SK-N-SH (cell line): ENCODE data around the gene TPSAB1. TPM values are rescaled to one million over a fixed set of nuclear protein-coding genes. Genes with fewer than 3 reads are reported as not detected.

Source experiments
- CTCF ChIA-PET: fragments of 300-600, 350-600 bp; formaldehyde crosslinking; extraction: SDS; loops from one replicate; lab custom pipeline; 2021; lab: Yijun Ruan, JAX
- POLR2A ChIA-PET: fragments of 350-600 bp; sonication (Branson Sonifier 250); formaldehyde crosslinking; extraction: SDS; loops from one replicate; lab custom pipeline; 2020; ENCODE audit warnings: antibody characterized with exemption, inconsistent platforms; lab: Yijun Ruan, JAX
- DNase-seq: peaks from one replicate; pipeline ENCODE4 v3.0.0; 2012
- H2AFZ ChIP-seq: fragments of 200-600 bp; sonication (generic); 2 replicates; pipeline ENCODE4 v1.8.1; 2016; ENCODE audit warnings: antibody characterized with exemption, mild to moderate bottlenecking, low read depth
- H3F3A ChIP-seq: fragments of 200-600 bp; sonication (generic); replicated peaks from 2 replicates; pipeline ENCODE3; 2016; ENCODE audit warnings: antibody characterized with exemption, mild to moderate bottlenecking; ENCODE audit not compliant: insufficient read depth
- H3K27ac ChIP-seq, 2 experiments: fragments of 200-500 bp in 1 of 2; fragments of 200-600 bp in 1 of 2; sonication (Bioruptor generic) in 1 of 2; sonication (generic), shearing (Covaris generic) in 1 of 2; 2 replicates each; pipeline versions ENCODE4 v1.5.1 to v1.6.1; 2014 to 2016; ENCODE audit warnings: low read depth in 2 of 2, inconsistent platforms in 1 of 2, low read length in 1 of 2, mild to moderate bottlenecking in 1 of 2, mixed read lengths in 1 of 2
- H3K27me3 ChIP-seq: fragments of 200-600 bp; sonication (generic), shearing (Covaris generic); 2 replicates; pipeline ENCODE4 v1.6.1; 2016; ENCODE audit warnings: mixed run types; ENCODE audit not compliant: insufficient read depth
- H3K36me3 ChIP-seq, 2 experiments: fragments of 200-500 bp in 1 of 2; fragments of 200-600 bp in 1 of 2; sonication (Bioruptor generic) in 1 of 2; sonication (generic) in 1 of 2; replicated peaks in 1 of 2; 2 replicates each; pipeline versions ENCODE3 to v1.5.1; 2014 to 2016; ENCODE audit warnings: low read length in 1 of 2, mild to moderate bottlenecking in 1 of 2; ENCODE audit not compliant: insufficient read depth in 2 of 2, control insufficient read depth in 1 of 2
- H3K4me1 ChIP-seq, 2 experiments: fragments of 200-500 bp in 1 of 2; fragments of 200-600 bp in 1 of 2; sonication (Bioruptor generic) in 1 of 2; sonication (generic), shearing (Covaris generic) in 1 of 2; 2 replicates each; pipeline versions ENCODE4 v1.5.1 to v1.6.1; 2014 to 2016; ENCODE audit warnings: low read depth in 1 of 2, low read length in 1 of 2, mixed run types in 1 of 2; ENCODE audit not compliant: insufficient read depth in 2 of 2, control insufficient read depth in 1 of 2
- H3K4me2 ChIP-seq: fragments of 200-600 bp; sonication (generic), shearing (Covaris generic); 2 replicates; pipeline ENCODE4 v1.6.1; 2017; ENCODE audit warnings: mixed run types
- H3K4me3 ChIP-seq, 2 experiments: fragments of 200-500 bp in 1 of 2; fragments of 200-600 bp in 1 of 2; sonication (Bioruptor generic) in 1 of 2; sonication (generic), shearing (Covaris generic) in 1 of 2; 2 replicates each; pipeline versions ENCODE4 v1.5.1 to v1.8.1; 2014 to 2016; ENCODE audit warnings: low read depth in 2 of 2, inconsistent platforms in 1 of 2, low read length in 1 of 2, mild to moderate bottlenecking in 1 of 2, mixed read lengths in 1 of 2, moderate library complexity in 1 of 2
- H3K79me2 ChIP-seq: fragments of 200-600 bp; sonication (generic); 2 replicates; pipeline ENCODE4 v1.8.1; 2017; ENCODE audit warnings: mild to moderate bottlenecking; ENCODE audit not compliant: insufficient read depth
- H3K9ac ChIP-seq: fragments of 200-600 bp; sonication (generic); 2 replicates; pipeline ENCODE4 v1.6.1; 2017; ENCODE audit warnings: mixed run types
- H3K9me2 ChIP-seq: fragments of 200-600 bp; sonication (generic); 2 replicates; pipeline ENCODE4 v1.6.1; 2017; ENCODE audit warnings: mixed run types
- H3K9me3 ChIP-seq: fragments of 200-600 bp; sonication (generic); 2 replicates; pipeline ENCODE4 v1.6.1; 2017; ENCODE audit warnings: mixed run types, mild to moderate bottlenecking, moderate library complexity
- H4K20me1 ChIP-seq: fragments of 200-600 bp; sonication (generic); 2 replicates; pipeline ENCODE4 v1.6.1; 2017; ENCODE audit warnings: mild to moderate bottlenecking, mixed run types; ENCODE audit not compliant: insufficient read depth
- CTCF ChIP-seq: fragments of 200-600 bp; sonication (generic); IDR thresholded peaks from 2 replicates; pipeline ENCODE4 v1.6.1; 2017; ENCODE audit warnings: antibody characterized with exemption, mild to moderate bottlenecking, moderate library complexity
- ELF1 ChIP-seq: IDR thresholded peaks from 2 replicates; pipeline ENCODE4 v1.4.0; 2012
- EP300 ChIP-seq, 2 experiments: IDR thresholded peaks; 2 replicates each; pipeline versions ENCODE4 v1.4.0 to v1.6.1; 2012; ENCODE audit warnings: borderline replicate concordance in 1 of 2, low read depth in 1 of 2, low read length in 1 of 2
- FOSL2 ChIP-seq: IDR thresholded peaks from 2 replicates; pipeline ENCODE4 v1.4.0; 2012; ENCODE audit warnings: low read depth, mild to moderate bottlenecking, moderate library complexity, borderline replicate concordance
- GABPA ChIP-seq: IDR thresholded peaks from 2 replicates; pipeline ENCODE4 v1.4.0; 2012; ENCODE audit warnings: low read depth, mild to moderate bottlenecking
- GATA2 ChIP-seq: sonication (generic); formaldehyde crosslinking; IDR thresholded peaks from 2 replicates; pipeline ENCODE4 v1.5.0; 2020; ENCODE audit warnings: mild to moderate bottlenecking, missing genetic modification reagents
- JUND ChIP-seq: IDR thresholded peaks from 2 replicates; pipeline ENCODE4 v1.4.0; 2012
- MXI1 ChIP-seq: IDR thresholded peaks from 2 replicates; pipeline ENCODE4 v1.6.1; 2012; ENCODE audit warnings: mild to moderate bottlenecking, low read depth, low read length, improper control_type of control experiment
- NRF1 ChIP-seq: IDR thresholded peaks from 2 replicates; pipeline ENCODE4 v1.6.1; 2012; ENCODE audit warnings: low read depth, mild to moderate bottlenecking, low read length
- PBX3 ChIP-seq: IDR thresholded peaks from 2 replicates; pipeline ENCODE4; 2012
- RAD21 ChIP-seq: IDR thresholded peaks from 2 replicates; pipeline ENCODE4 v1.6.1; 2012; ENCODE audit warnings: mild to moderate bottlenecking, low read length
- RCOR1 ChIP-seq: fragments of 150-350 bp; IDR thresholded peaks from 2 replicates; pipeline ENCODE4 v1.6.1; 2017; ENCODE audit warnings: antibody characterized with exemption, low read length
- RFX5 ChIP-seq: IDR thresholded peaks from 2 replicates; pipeline ENCODE4 v1.6.1; 2012; ENCODE audit warnings: mild to moderate bottlenecking, improper control_type of control experiment, low read length
- SIN3A ChIP-seq: IDR thresholded peaks from 2 replicates; pipeline ENCODE4 v1.6.1; 2012; ENCODE audit warnings: low read depth, mild to moderate bottlenecking, low read length, moderate library complexity, borderline replicate concordance
- TAF1 ChIP-seq: IDR thresholded peaks from 2 replicates; pipeline ENCODE4 v1.6.1; 2012; ENCODE audit warnings: low read depth, mild to moderate bottlenecking, low read length, moderate library complexity, borderline replicate concordance
- TCF12 ChIP-seq: IDR thresholded peaks from 2 replicates; pipeline ENCODE4 v1.4.0; 2012
- TEAD4 ChIP-seq: IDR thresholded peaks from 2 replicates; pipeline ENCODE4 v1.4.0; 2012; ENCODE audit warnings: mild to moderate bottlenecking, borderline replicate concordance; ENCODE audit not compliant: insufficient read depth
- ZBTB33 ChIP-seq: IDR thresholded peaks from 2 replicates; pipeline ENCODE4 v1.4.0; 2012; ENCODE audit warnings: low read depth, borderline replicate concordance
- WGBS: methylation state at CpG from one replicate; pipeline ENCODE4 v1.1.6; 2017; ENCODE audit warnings: low lambda C conversion rate; 5-methylcytosine and 5-hydroxymethylcytosine counted together
- polyA plus RNA-seq, 3 experiments: library from polyadenylated mRNA; depleted of rRNA; stranded (reverse); fragments of >200 nt; gene quantifications; 2 replicates each; pipeline ENCODE4 v1.2.3, GENCODE V29; 2012

Gene TPSAB1
- polyA plus RNA-seq, 1 of the 3 experiments (the other 2 are of a cell fraction): not detected

GRCh38 chr16:1288813-1289476 lies 48.4 kb downstream of the TPSAB1 start:
- POLR2A ChIA-PET: no interaction called here
- H3K27me3 ChIP-seq: peaks cover 70% of the 10 kb centered on the region
- no peaks in the 10 kb centered on the region for H3K9me2 ChIP-seq
- H2AFZ ChIP-seq: no peak overlapping the region
- H3K36me3 ChIP-seq: no peaks in the 10 kb centered on the region
- no peaks in the 10 kb centered on the region for H3K79me2 ChIP-seq
- H3K4me3 ChIP-seq: no peak overlapping the region
- H3K27ac ChIP-seq: no peak overlapping the region
- DNase-seq: no peak
- no peak overlapping the region for H3K4me2 ChIP-seq
- H3F3A ChIP-seq: no peaks in the 10 kb centered on the region
- no peaks in the 10 kb centered on the region for H4K20me1 ChIP-seq
- TF ChIP-seq MXI1: no peak
- TF ChIP-seq TCF12: no peak
- no peak for TF ChIP-seq TEAD4
- no peak for TF ChIP-seq GATA2
- no peak for TF ChIP-seq RCOR1
- no peak for TF ChIP-seq RFX5
- TF ChIP-seq ELF1: no peak
- TF ChIP-seq NRF1: no peak
- no peak for TF ChIP-seq GABPA
- no peak for TF ChIP-seq ZBTB33
- TF ChIP-seq JUND: no peak
- TF ChIP-seq TAF1: no peak
- peaks cover 0 to 8% of the 10 kb centered on the region in 2 experiments; a peak in 1 of 4 replicates for H3K4me1 ChIP-seq
- no peaks in the 10 kb centered on the region for H3K9me3 ChIP-seq
- 11% methylated on average over 11 of the region's 20 CpGs for WGBS
- no peak overlapping the region for H3K9ac ChIP-seq
- CTCF ChIA-PET: interaction anchor here (6.5 kb wide), 1 partner anchor 12 kb away, joined by 60 read pairs; no protein-coding TSS in a partner anchor

- no peak overlapping the region for H3K9ac ChIP-seq
- no peaks in the 10 kb centered on the region for H3K9me2 ChIP-seq
- TF ChIP-seq FOSL2 (no peak), MXI1 (no peak), PBX3 (no peak), CTCF (no peak), EP300 (IDR thresholded peaks at IDR 0.05; ENCODE audit: borderline replicate concordance in 1 of 2, low read depth in 1 of 2, low read length in 1 of 2) (no peak), RAD21 (no peak), ZBTB33 (no peak), GABPA (no peak), ELF1 (no peak), TEAD4 (no peak), JUND (no peak), SIN3A (no peak)
- no peak for DNase-seq
- no peak overlapping the region for H3K4me3 ChIP-seq
- WGBS: 0% methylated on average over 5 of the region's 17 CpGs
- POLR2A ChIA-PET: no interaction called here
- no peaks in the 10 kb centered on the region for H4K20me1 ChIP-seq
- H3K4me1 ChIP-seq: peaks cover 0 to 8% of the 10 kb centered on the region in 2 experiments; a peak in 1 of 4 replicates
- H3K9me3 ChIP-seq: no peaks in the 10 kb centered on the region
- peaks cover 68% of the 10 kb centered on the region for H3K27me3 ChIP-seq
- H3K27ac ChIP-seq: no peak overlapping the region
- CTCF ChIA-PET: interaction anchor here (0.8 to 6.5 kb wide), 2 partner anchors 11 to 13 kb away, joined by 3 to 60 read pairs; no protein-coding TSS in a partner anchor
- no peak overlapping the region for H2AFZ ChIP-seq
- H3K79me2 ChIP-seq: no peaks in the 10 kb centered on the region
- H3K4me2 ChIP-seq: no peak overlapping the region
- no peaks in the 10 kb centered on the region for H3F3A ChIP-seq
- H3K36me3 ChIP-seq: no peaks in the 10 kb centered on the region
These were observed 49.0 kb downstream of the TPSAB1 start for GRCh38 chr16:1289477-1289866.
